Measurements from ENCODE around the gene LGALS7.

LGALS7 gene

GRCh38 chr19:38737921-38738737, 35.2 kb downstream of the LGALS7 start:
- no peak for FAIRE-seq

GRCh38 chr19:38737281-38737865, 35.9 kb downstream of the LGALS7 start:
- FAIRE-seq, result no peak

DNA sequence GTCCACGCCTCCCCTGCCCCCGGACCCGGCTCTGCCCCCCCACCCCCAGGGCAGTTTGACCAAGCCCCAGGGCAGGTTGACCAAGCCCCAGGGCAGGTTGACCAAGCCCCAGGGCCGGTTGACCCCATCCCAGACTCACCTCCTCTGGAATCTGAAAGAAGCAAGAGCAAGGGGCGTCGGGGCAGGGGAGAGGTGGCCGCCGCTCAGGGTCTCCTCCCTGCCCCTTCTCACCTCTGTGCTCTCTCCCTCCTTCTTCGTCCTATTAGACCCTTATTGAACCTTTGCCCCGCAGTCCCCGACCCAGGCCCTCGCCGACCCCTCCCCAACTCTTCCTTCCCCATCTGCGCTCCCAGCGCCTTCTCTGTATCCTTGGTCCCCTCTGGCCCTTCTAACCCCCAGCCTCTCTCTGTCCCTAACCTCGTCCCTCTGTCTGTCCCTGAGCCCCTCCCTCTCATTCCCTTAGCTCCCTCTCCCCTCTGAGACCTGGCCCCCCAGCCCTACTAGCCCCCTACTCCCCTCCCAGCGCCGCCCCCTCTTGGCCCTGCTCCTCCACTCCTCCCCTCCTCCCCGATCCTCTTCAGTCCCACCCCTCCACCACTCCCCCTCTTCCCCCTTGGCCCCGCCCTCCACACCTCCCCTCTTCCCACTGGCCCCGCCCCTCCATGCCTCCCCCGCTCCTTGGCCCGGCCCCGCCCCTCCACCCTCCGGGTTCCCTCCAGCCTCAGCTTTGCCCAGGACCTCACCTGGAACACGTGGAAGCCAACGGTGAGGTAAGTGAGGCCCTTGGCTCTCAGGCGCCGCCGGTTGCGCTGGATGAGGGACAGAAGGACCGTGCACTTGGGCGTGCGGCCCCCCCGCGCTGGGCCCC, 36.7 kb downstream of the LGALS7 start:
- FAIRE-seq, result no peak

GRCh38 chr19:38736036-38736412, 37.3 kb downstream of the LGALS7 start:
- FAIRE-seq, result no peak

DNA sequence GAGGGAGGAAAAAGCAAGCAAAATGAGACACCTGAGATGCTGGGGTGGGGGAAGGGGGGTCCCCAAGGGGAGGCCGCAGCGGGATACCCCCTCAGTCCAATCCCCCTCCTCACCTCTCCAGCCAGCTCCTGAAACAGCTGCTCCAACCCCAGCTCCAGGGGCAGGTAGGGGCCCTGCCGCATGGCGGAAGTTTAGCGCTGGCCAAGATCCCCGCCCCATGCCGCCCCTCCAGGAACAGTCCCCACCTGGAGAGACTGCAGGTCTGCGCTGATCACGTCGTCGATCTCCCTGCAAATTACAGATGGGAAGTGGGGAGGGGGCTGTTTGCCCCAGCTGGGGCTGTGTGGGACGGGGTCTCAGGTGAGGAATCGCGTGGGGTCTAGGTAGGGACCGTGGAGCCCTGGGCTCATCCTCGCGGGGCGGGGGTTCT, 38.0 kb downstream of the LGALS7 start:
- FAIRE-seq, result no peak

- FAIRE-seq, result no peak
Observed at GRCh38 chr19:38734426-38735256, 38.7 kb downstream of the LGALS7 start.

- no peak for FAIRE-seq
Observed at GRCh38 chr19:38734176-38734425, 39.2 kb downstream of the LGALS7 start.

GRCh38 chr19:38733493-38734175, 39.7 kb downstream of the LGALS7 start:
- FAIRE-seq, result no peak

- no peak for FAIRE-seq
Observed at GRCh38 chr19:38733241-38733492, 40.1 kb downstream of the LGALS7 start.

DNA sequence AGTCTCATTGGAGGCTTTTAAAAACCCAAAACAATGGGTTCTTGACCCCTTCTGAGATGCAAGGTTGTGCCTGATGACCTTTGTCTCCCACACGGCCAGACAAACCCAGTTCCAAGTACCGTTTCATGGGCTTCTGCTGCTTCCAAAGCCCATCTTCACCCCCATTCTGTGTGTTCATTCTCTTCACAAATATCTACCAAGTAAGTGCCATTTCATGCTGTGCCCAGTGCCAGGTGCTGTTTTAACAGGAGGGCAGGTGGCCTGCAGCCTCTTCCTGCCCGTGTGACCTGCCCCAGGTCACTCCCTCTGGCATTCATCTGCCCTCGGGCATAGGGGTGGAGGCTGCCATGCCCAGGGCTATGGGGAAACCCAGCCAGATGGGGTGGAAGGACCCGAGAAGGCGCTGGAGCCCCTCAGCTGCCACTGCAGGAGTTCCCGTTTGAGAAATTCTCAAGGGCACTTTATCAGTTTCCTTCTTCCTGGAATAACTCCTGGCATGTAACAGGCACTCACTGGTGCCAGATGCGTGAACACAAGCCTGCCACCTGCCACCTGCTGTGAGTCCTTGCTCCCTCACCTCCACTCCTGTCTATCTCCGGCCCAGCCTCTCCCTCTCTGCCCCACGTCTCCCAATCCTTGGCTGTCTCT, 41.5 kb downstream of the LGALS7 start:
- FAIRE-seq, result no peak

- FAIRE-seq, result no peak
Observed at GRCh38 chr19:38730731-38731589, 42.4 kb downstream of the LGALS7 start.

DNA sequence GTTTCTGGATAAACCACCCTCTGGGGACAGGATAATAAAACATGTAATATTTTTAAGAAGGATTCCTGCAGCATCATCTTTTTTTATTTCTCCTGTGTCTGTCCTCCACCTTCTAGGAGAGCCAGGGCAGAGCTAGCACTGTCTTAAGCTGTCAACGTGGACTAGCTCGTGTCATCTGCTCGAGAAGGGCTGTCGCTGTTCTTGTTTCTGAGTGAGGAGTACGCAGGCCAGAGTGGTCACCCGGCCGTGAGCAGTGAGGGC, 42.9 kb downstream of the LGALS7 start:
- FAIRE-seq, result no peak

DNA sequence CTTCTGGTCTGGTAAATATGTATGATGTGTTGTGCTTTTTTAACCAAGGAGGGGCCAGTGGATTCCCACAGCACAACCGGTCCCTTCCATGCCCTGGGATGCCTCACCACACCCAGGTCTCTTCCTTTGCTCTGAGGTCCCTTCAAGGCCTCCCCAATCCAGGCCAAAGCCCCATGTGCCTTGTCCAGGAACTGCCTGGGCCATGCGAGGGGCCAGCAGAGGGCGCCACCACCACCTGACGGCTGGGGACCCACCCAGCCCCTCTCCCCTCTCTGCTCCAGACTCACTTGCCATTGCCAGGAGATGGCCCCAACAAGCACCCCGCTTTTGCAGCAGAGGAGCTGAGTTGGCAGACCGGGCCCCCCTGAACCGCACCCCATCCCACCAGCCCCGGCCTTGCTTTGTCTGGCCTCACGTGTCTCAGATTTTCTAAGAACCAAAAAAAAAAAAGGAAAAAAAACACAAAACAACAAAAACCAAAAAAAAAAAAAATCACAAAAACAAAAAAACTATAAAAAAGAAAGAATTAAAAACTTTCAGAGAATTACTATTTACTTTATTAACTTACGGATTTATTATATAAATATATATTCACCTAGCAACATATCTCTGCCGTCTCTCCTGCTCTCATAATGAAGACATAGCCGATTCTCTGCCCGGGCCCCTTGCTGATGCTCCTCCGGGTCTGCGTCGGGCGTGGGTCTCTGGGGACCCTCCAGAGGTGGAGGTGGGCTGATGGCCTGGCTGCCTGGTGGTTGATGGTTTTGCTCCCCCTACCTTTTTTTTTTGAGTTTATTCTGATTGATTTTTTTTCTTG, 43.5 kb downstream of the LGALS7 start:
- no peak for FAIRE-seq

DNA sequence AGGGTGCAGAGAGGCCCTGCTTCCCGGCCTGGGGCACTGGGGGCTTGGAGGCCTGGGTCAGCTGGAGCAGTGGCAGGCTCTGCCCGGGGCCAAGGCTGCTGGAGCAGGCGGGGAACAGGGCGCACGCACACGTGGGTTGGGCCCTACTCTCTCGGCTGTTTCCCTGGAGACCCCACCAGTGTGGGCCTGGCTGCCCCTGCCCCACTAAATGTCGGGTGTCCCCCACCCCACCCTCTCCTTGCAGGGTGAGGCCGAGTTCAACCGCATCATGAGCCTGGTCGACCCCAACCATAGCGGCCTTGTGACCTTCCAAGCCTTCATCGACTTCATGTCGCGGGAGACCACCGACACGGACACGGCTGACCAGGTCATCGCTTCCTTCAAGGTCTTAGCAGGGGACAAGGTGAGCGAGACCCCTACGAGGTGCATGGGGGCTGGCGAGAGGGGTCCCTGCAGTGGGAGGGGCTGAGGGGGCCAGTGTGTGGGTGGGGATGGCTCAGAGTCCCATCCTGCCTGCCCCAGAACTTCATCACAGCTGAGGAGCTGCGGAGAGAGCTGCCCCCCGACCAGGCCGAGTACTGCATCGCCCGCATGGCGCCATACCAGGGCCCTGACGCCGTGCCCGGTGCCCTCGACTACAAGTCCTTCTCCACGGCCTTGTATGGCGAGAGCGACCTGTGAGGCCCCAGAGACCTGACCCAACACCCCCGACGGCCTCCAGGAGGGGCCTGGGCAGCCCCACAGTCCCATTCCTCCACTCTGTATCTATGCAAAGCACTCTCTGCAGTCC, 44.4 kb downstream of the LGALS7 start:
- FAIRE-seq, result no peak

- no peak for FAIRE-seq
Observed at GRCh38 chr19:38727868-38728660, 45.3 kb downstream of the LGALS7 start.

DNA sequence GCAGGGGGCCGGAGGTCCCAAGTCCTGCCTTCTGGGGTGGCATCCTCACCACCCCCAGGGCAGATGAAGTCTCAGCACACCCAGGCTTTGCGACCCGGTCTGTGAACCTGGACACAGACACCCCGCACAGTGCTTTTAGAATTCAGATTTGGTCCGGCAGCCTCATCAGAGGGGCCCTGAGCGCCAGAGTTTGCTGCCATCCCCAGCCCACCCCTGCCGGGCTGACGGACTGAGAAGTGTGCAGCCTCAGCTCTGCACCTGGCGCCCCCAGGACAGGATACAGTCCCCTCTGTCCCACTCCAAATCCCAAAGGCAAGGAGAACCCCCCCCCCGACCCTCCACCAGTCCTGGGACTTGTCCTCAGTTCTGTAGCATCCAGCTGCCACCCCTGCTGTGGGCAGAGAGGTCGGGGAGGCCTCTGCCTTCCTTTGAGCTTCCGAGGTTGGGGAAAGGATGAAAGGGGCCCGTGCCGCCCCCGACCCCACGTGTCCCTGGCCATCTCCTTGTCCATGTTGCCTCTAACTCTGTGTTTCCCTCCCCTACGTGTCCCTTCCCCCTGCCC, 45.9 kb downstream of the LGALS7 start:
- FAIRE-seq, result no peak

- FAIRE-seq, result no peak
Observed at GRCh38 chr19:38726761-38727301, 46.5 kb downstream of the LGALS7 start.

- no peak for FAIRE-seq
Observed at GRCh38 chr19:38726284-38726673, 47.0 kb downstream of the LGALS7 start.

Measured in islet of Langerhans (tissue), 1 donor.